Tibial artery (tissue), 4 donors: ENCODE measurements around the gene NFATC1.

Experiments
- DNase-seq, 2 donors: peaks; one replicate each; pipeline ENCODE4 v3.0.0-alpha.2; 2019
- H3K27ac ChIP-seq, 2 donors: fragments of 200-600 bp; sonication (generic) in 1 of 2; 1 replicate in 1 of 2; 2 replicates in 1 of 2; pipeline ENCODE4 v1.5.1; 2018 to 2019; ENCODE audit warnings: mild to moderate bottlenecking in 1 of 2
- H3K27me3 ChIP-seq, 2 donors: fragments of 200-600 bp; sonication (generic) in 1 of 2; one replicate each; pipeline versions ENCODE4 v1.5.1 to v1.6.0; 2016 to 2019
- H3K36me3 ChIP-seq, 3 donors: fragments of 200-600 bp; sonication (generic) in 2 of 3; one replicate each; pipeline ENCODE4 v1.5.1; 2016 to 2019; ENCODE audit warnings: mild to moderate bottlenecking in 2 of 3
- H3K4me1 ChIP-seq, 4 donors: fragments of 200-600 bp; sonication (generic) in 2 of 4; 1 replicate in 3 of 4; 2 replicates in 1 of 4; pipeline ENCODE4 v1.5.1; 2016 to 2019
- H3K4me3 ChIP-seq, 2 donors: fragments of 200-600 bp; sonication (generic) in 1 of 2; 1 replicate in 1 of 2; 2 replicates in 1 of 2; pipeline ENCODE4 v1.5.1; 2018 to 2019; ENCODE audit warnings: mild to moderate bottlenecking in 2 of 2
- H3K9me3 ChIP-seq, 3 donors: fragments of 200-600 bp; sonication (generic) in 1 of 3; one replicate each; pipeline ENCODE4 v1.5.1; 2016 to 2019
- intact Hi-C: fragments of 100-400 bp; cut with DNase I; formaldehyde crosslinking; loops from one replicate; pipeline ENCODE4 v1.15.0; 2023; ENCODE audit warnings: low total_unique reads
- TF ChIP-seq, protein P1 (sequence below), 2 experiments: fragments of 200-600 bp in 1 of 2; fragments of 450-650 bp in 1 of 2; IDR thresholded peaks; one replicate each; pipeline ENCODE4 v1.5.1; 2017 to 2019; ENCODE audit warnings: antibody characterized with exemption in 2 of 2, mild to moderate bottlenecking in 1 of 2, moderate library complexity in 1 of 2

Gene NFATC1

GRCh38 chr18:79400591-79401381 is 5.1 kb downstream of the NFATC1 start:
- Histone ChIP-seq H3K27ac (peak overlapping the region; percentile 85 to 90), H3K27me3 (no peaks in the 10 kb centered on the region), H3K9me3 (no peaks in the 10 kb centered on the region), H3K36me3 (no peaks in the 10 kb centered on the region), H3K4me1 (peaks cover 0 to 55% (median 43%) of the 10 kb centered on the region in 4 donors), H3K4me3 (peak overlapping the region; percentile 80 to 84)
- TF ChIP-seq, protein P1, sequence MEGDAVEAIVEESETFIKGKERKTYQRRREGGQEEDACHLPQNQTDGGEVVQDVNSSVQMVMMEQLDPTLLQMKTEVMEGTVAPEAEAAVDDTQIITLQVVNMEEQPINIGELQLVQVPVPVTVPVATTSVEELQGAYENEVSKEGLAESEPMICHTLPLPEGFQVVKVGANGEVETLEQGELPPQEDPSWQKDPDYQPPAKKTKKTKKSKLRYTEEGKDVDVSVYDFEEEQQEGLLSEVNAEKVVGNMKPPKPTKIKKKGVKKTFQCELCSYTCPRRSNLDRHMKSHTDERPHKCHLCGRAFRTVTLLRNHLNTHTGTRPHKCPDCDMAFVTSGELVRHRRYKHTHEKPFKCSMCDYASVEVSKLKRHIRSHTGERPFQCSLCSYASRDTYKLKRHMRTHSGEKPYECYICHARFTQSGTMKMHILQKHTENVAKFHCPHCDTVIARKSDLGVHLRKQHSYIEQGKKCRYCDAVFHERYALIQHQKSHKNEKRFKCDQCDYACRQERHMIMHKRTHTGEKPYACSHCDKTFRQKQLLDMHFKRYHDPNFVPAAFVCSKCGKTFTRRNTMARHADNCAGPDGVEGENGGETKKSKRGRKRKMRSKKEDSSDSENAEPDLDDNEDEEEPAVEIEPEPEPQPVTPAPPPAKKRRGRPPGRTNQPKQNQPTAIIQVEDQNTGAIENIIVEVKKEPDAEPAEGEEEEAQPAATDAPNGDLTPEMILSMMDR (IDR thresholded peaks at IDR 0.05) = no peak
- intact Hi-C loops = loop anchor here (5.0 kb wide), 1 partner anchor 107 kb away; no protein-coding TSS in a partner anchor
- no peak for DNase-seq

DNA sequence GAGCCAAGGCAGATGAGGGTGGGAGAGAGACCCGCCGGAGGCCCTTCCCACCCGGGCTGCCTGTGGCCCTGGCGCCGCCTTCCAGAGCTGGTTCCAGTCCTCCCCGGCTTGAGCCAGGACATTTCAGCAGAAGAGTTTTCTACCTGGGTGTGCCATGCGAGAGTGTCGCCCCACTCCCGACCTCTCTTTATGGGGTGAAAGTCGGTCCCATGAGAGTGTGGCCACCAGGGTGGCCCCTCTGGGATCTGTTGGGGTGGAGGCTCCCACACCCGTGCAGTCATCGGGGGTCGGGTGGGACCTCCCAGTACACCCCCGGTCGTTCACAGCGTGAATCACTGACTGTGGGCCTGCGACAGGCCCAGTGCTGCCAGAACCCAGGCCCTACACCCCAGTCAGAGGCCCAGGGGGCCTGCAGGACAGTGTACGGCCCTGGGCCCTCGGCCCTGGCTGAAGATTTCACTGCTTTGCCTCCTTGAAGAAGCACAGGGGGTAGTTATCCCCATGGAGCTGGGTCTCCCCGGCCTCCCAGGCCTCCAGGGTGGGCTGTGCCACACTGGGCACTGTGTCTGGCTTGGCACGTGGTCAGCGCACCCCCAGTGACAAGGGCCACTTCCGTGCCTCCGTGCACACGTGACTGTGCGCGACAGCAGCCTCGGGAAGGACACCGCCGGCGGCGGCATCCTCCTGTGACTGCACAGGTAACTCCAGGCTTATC is 5.9 kb downstream of the NFATC1 start:
- TF ChIP-seq, protein P1 (IDR thresholded peaks at IDR 0.05) = no peak
- Histone ChIP-seq H3K27me3 (no peaks in the 10 kb centered on the region), H3K27ac (peak overlapping the region; percentile 85 to 90), H3K4me1 (peaks cover 0 to 53% (median 41%) of the 10 kb centered on the region in 4 donors), H3K36me3 (no peaks in the 10 kb centered on the region), H3K9me3 (no peaks in the 10 kb centered on the region), H3K4me3 (no peak overlapping the region)
- intact Hi-C loops = loop anchor here (5.0 kb wide), 1 partner anchor 106 kb away; no protein-coding TSS in a partner anchor
- DNase-seq = no peak

GRCh38 chr18:79402209-79402576 is 6.5 kb downstream of the NFATC1 start:
- H3K4me3 ChIP-seq = no peak overlapping the region
- DNase-seq = no peak
- peaks cover 0 to 48% (median 36%) of the 10 kb centered on the region in 4 donors for H3K4me1 ChIP-seq
- H3K9me3 ChIP-seq = no peaks in the 10 kb centered on the region
- peak overlapping the region; percentile 85 to 90 for H3K27ac ChIP-seq
- no peaks in the 10 kb centered on the region for H3K36me3 ChIP-seq
- TF ChIP-seq, protein P1 (IDR thresholded peaks at IDR 0.05) = no peak
- intact Hi-C loops = loop anchor here (5.0 kb wide), 1 partner anchor 105 kb away; no protein-coding TSS in a partner anchor
- H3K27me3 ChIP-seq = no peaks in the 10 kb centered on the region

- peaks cover 0 to 46% (median 35%) of the 10 kb centered on the region in 4 donors for H3K4me1 ChIP-seq
- TF ChIP-seq, protein P1 (IDR thresholded peaks at IDR 0.05) = no peak
- DNase-seq = peak; percentile 88 to 95
- peak overlapping the region; percentile 23 to 40 for H3K4me3 ChIP-seq
- H3K27me3 ChIP-seq = no peaks in the 10 kb centered on the region
- no peaks in the 10 kb centered on the region for H3K9me3 ChIP-seq
- intact Hi-C loops = loop anchor here (5.0 kb wide), 1 partner anchor 104 kb away; no protein-coding TSS in a partner anchor
- H3K27ac ChIP-seq = peak overlapping the region; percentile 85 to 90
- H3K36me3 ChIP-seq = no peaks in the 10 kb centered on the region
These were observed 7.4 kb downstream of the NFATC1 start for GRCh38 chr18:79402977-79403722.
